H9 (cell line): Measurements from ENCODE around the gene VAPA. TPM values are rescaled to one million over a fixed set of nuclear protein-coding genes. Genes with fewer than 3 reads are reported as not detected.

Experiments used
- DNase-seq: peaks from one replicate; pipeline ENCODE4 v3.0.0-alpha.2; 2017
- H2AFZ ChIP-seq: one replicate; pipeline ENCODE4 v1.6.1; 2013; ENCODE audit warnings: mild to moderate bottlenecking, low read length, control low read depth, moderate library complexity
- H2AK5ac ChIP-seq: 2 replicates; pipeline ENCODE4 v1.6.1; 2013; ENCODE audit warnings: low read length, control low read depth, mixed read lengths; ENCODE audit not compliant: insufficient read length
- H2BK120ac ChIP-seq: one replicate; pipeline ENCODE4 v1.6.1; 2013; ENCODE audit warnings: low read depth, mild to moderate bottlenecking, low read length, control low read depth, inconsistent platforms; ENCODE audit not compliant: poor library complexity, severe bottlenecking
- H2BK12ac ChIP-seq: 2 replicates; pipeline ENCODE4 v1.6.1; 2013; ENCODE audit warnings: low read length, control low read depth, mixed read lengths, low read depth; ENCODE audit not compliant: insufficient read length
- H2BK15ac ChIP-seq: 2 replicates; pipeline ENCODE4 v1.6.1; 2013; ENCODE audit warnings: low read depth, low read length, control low read depth
- H2BK20ac ChIP-seq: one replicate; pipeline ENCODE4 v1.6.1; 2013; ENCODE audit warnings: low read depth, mild to moderate bottlenecking, low read length, control low read depth, inconsistent platforms; ENCODE audit not compliant: poor library complexity, severe bottlenecking
- H2BK5ac ChIP-seq: 2 replicates; pipeline ENCODE4 v1.6.1; 2013; ENCODE audit warnings: low read length, control low read depth, mixed read lengths; ENCODE audit not compliant: insufficient read length
- H3K14ac ChIP-seq: 2 replicates; pipeline ENCODE4 v1.6.1; 2013; ENCODE audit warnings: low read length, control low read depth; ENCODE audit not compliant: insufficient read depth
- H3K18ac ChIP-seq: 2 replicates; pipeline ENCODE4 v1.6.1; 2013; ENCODE audit warnings: low read depth, mild to moderate bottlenecking, mixed read lengths, low read length, control low read depth; ENCODE audit not compliant: insufficient read length
- H3K23ac ChIP-seq: 2 replicates; pipeline ENCODE4 v1.6.1; 2013; ENCODE audit warnings: low read length, control low read depth, mixed read lengths, low read depth; ENCODE audit not compliant: insufficient read length
- H3K23me2 ChIP-seq: 2 replicates; pipeline ENCODE4 v1.6.1; 2013; ENCODE audit warnings: low read depth, mild to moderate bottlenecking, mixed read lengths, low read length, control low read depth; ENCODE audit not compliant: insufficient read length, poor library complexity, severe bottlenecking
- H3K27ac ChIP-seq: 2 replicates; pipeline ENCODE4 v1.5.1; 2013; ENCODE audit warnings: low read length, control low read depth, mixed read lengths, low read depth; ENCODE audit not compliant: insufficient read length
- H3K27me3 ChIP-seq: 2 replicates; pipeline ENCODE4 v1.6.1; 2013; ENCODE audit warnings: low read length, control low read depth, inconsistent platforms; ENCODE audit not compliant: insufficient read depth
- H3K4ac ChIP-seq: 2 replicates; pipeline ENCODE4 v1.6.1; 2013; ENCODE audit warnings: low read depth, mild to moderate bottlenecking, control low read depth, inconsistent platforms, low read length, moderate library complexity
- H3K4me1 ChIP-seq: 2 replicates; pipeline ENCODE4 v1.6.1; 2013; ENCODE audit warnings: low read length, control low read depth, inconsistent platforms; ENCODE audit not compliant: insufficient read depth
- H3K4me2 ChIP-seq: 2 replicates; pipeline ENCODE4 v1.6.1; 2013; ENCODE audit warnings: low read length, control low read depth, mixed read lengths; ENCODE audit not compliant: insufficient read length, insufficient read depth
- H3K56ac ChIP-seq: 2 replicates; pipeline ENCODE4 v1.6.1; 2013; ENCODE audit warnings: low read depth, mild to moderate bottlenecking, mixed read lengths, low read length, control low read depth; ENCODE audit not compliant: insufficient read length
- H3K79me1 ChIP-seq: 2 replicates; pipeline ENCODE4 v1.6.1; 2013; ENCODE audit warnings: low read depth, mild to moderate bottlenecking, moderate library complexity, low read length, control low read depth, inconsistent platforms; ENCODE audit not compliant: insufficient read depth, poor library complexity, severe bottlenecking
- H3K79me2 ChIP-seq: 2 replicates; pipeline ENCODE4 v1.6.1; 2013; ENCODE audit warnings: low read length, control low read depth, inconsistent platforms; ENCODE audit not compliant: insufficient read depth
- H3K9ac ChIP-seq: 2 replicates; pipeline ENCODE4 v1.6.1; 2013; ENCODE audit warnings: low read length, control low read depth, mixed read lengths; ENCODE audit not compliant: insufficient read length; ENCODE audit errors: extremely low read depth
- H3K9me3 ChIP-seq: one replicate; pipeline ENCODE4 v1.6.1; 2013; ENCODE audit warnings: low read depth, low read length, inconsistent platforms; ENCODE audit not compliant: control insufficient read depth
- H3T11ph ChIP-seq: one replicate; pipeline ENCODE4 v1.6.1; 2013; ENCODE audit warnings: mild to moderate bottlenecking, low read length, control low read depth, inconsistent platforms
- H4K20me1 ChIP-seq: one replicate; pipeline ENCODE4 v1.6.1; 2013; ENCODE audit not compliant: control insufficient read depth, insufficient read length, insufficient read depth
- H4K5ac ChIP-seq: 2 replicates; pipeline ENCODE4 v1.6.1; 2013; ENCODE audit warnings: low read depth, mild to moderate bottlenecking, mixed read lengths, low read length, control low read depth; ENCODE audit not compliant: insufficient read length
- H4K8ac ChIP-seq: replicated peaks from 2 replicates; pipeline ENCODE4 v1.6.1; 2013; ENCODE audit warnings: low read length, control low read depth, mixed read lengths, low read depth; ENCODE audit not compliant: insufficient read length
- H4K91ac ChIP-seq: 2 replicates; pipeline ENCODE4 v1.6.1; 2013; ENCODE audit warnings: low read depth, mild to moderate bottlenecking, moderate library complexity, mixed read lengths, low read length, control low read depth; ENCODE audit not compliant: insufficient read length
- H3K27ac Mint-ChIP-seq, 3 experiments: 2 replicates in 2 of 3; 3 replicates in 1 of 3; pipeline ENCODE4 v1.8.0; 2020 to 2021; ENCODE audit warnings: mixed read lengths in 3 of 3, mild to moderate bottlenecking in 1 of 3, moderate library complexity in 1 of 3
- H3K27me3 Mint-ChIP-seq: 2 replicates; pipeline ENCODE4 v1.8.0; 2021; ENCODE audit warnings: low read depth, mild to moderate bottlenecking, moderate library complexity, mixed read lengths
- H3K36me3 Mint-ChIP-seq, 3 experiments: 2 replicates in 2 of 3; 3 replicates in 1 of 3; pipeline ENCODE4 v1.8.0; 2020 to 2021; ENCODE audit warnings: low read depth in 3 of 3, mixed read lengths in 3 of 3; ENCODE audit not compliant: insufficient read depth in 1 of 3
- H3K4me1 Mint-ChIP-seq, 2 experiments: 2 replicates each; pipeline ENCODE4 v1.8.0; 2020; ENCODE audit warnings: mixed read lengths in 2 of 2
- H3K4me3 Mint-ChIP-seq, 2 experiments: 2 replicates in 1 of 2; 3 replicates in 1 of 2; pipeline ENCODE4 v1.8.0; 2020 to 2021; ENCODE audit warnings: mild to moderate bottlenecking in 2 of 2, mixed read lengths in 2 of 2, moderate library complexity in 1 of 2
- H3K9me3 Mint-ChIP-seq, 2 experiments: 2 replicates in 1 of 2; 3 replicates in 1 of 2; pipeline ENCODE4 v1.8.0; 2020; ENCODE audit warnings: mild to moderate bottlenecking in 2 of 2, mixed read lengths in 2 of 2, moderate library complexity in 1 of 2
- WGBS: extraction: QIAGEN DNeasy Blood & Tissue Kit; methylation state at CpG from one replicate; pipeline ENCODE4 v1.1.7; 2013; ENCODE audit warnings: missing lambda C conversion rate, low lambda C conversion rate, mixed read lengths; ENCODE audit not compliant: insufficient read length; ENCODE audit errors: extremely low coverage; 5-methylcytosine and 5-hydroxymethylcytosine counted together
- total RNA-seq: library from RNA; stranded (reverse); gene quantifications from 2 replicates; pipeline ENCODE4 v1.2.1, GENCODE V29; 2021
- TF ChIP-seq, protein P1 (sequence below): fragments of 200-600 bp; sonication (generic); conservative IDR thresholded peaks from 3 replicates; pipeline ENCODE4 v1.8.0; 2021; ENCODE audit warnings: antibody characterized with exemption, mild to moderate bottlenecking

VAPA gene
- total RNA-seq, 1 experiment from 2014 or later = 141 TPM

DNA sequence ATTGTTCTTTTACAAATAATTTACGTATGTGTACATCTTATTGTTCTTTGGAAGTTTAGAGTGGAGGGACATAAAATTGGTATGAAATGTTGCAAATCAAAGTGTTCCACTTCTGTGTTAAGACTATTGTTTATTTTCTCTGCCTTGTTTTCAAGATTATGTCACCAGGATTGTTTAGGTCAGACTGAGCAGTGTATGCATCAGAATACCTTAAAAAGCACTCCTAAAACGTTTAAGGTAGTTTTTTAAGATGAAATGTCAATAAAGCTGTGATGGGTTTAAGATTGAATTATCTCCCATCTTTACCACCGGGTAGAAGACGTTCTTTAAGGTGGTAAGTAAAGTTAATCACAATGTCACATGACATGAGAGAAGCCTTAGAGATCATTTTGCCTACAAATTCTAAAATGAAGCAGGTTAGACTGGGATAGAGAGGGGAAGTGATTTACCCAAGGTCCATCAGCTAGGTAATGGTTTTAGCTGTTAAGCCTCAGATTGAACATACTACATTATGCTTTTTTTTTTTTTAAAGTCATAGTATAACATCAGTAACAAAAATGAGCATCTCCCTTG, 10.6 kb downstream of the VAPA start:
- peaks cover 36 to 46% of the 10 kb centered on the region in 2 experiments for H3K4me1 Mint-ChIP-seq
- H2AFZ ChIP-seq = no peak overlapping the region
- H3K36me3 Mint-ChIP-seq = no peaks in the 10 kb centered on the region
- no peaks in the 10 kb centered on the region for H3K27me3 Mint-ChIP-seq
- H3K27ac ChIP-seq = no peak overlapping the region
- no peaks in the 10 kb centered on the region for H3K27me3 ChIP-seq
- no peak overlapping the region for H2BK5ac ChIP-seq
- no peak overlapping the region for H4K91ac ChIP-seq
- H3K23me2 ChIP-seq = no peaks in the 10 kb centered on the region
- no peak for DNase-seq
- no peak overlapping the region for H3K56ac ChIP-seq
- H2AK5ac ChIP-seq = no peak overlapping the region
- no peak overlapping the region for H3K4me2 ChIP-seq
- H3K18ac ChIP-seq = no peak overlapping the region
- no peak overlapping the region for H2BK120ac ChIP-seq
- H3K9me3 ChIP-seq = no peaks in the 10 kb centered on the region
- H4K5ac ChIP-seq = no peak overlapping the region
- H3K9ac ChIP-seq = no peak overlapping the region
- H3K9me3 Mint-ChIP-seq = no peaks in the 10 kb centered on the region
- H4K8ac ChIP-seq = no peak overlapping the region
- no peak overlapping the region for H3K14ac ChIP-seq
- TF ChIP-seq, protein P1, sequence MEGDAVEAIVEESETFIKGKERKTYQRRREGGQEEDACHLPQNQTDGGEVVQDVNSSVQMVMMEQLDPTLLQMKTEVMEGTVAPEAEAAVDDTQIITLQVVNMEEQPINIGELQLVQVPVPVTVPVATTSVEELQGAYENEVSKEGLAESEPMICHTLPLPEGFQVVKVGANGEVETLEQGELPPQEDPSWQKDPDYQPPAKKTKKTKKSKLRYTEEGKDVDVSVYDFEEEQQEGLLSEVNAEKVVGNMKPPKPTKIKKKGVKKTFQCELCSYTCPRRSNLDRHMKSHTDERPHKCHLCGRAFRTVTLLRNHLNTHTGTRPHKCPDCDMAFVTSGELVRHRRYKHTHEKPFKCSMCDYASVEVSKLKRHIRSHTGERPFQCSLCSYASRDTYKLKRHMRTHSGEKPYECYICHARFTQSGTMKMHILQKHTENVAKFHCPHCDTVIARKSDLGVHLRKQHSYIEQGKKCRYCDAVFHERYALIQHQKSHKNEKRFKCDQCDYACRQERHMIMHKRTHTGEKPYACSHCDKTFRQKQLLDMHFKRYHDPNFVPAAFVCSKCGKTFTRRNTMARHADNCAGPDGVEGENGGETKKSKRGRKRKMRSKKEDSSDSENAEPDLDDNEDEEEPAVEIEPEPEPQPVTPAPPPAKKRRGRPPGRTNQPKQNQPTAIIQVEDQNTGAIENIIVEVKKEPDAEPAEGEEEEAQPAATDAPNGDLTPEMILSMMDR = no peak
- H3K79me2 ChIP-seq = peaks cover 47% of the 10 kb centered on the region
- no CpG with 5 or more reads among the region's 4 CpGs for WGBS
- no peak overlapping the region for H2BK12ac ChIP-seq
- H3K79me1 ChIP-seq = peaks cover 9% of the 10 kb centered on the region
- H3K23ac ChIP-seq = no peak overlapping the region
- H4K20me1 ChIP-seq = no peaks in the 10 kb centered on the region
- H2BK20ac ChIP-seq = no peak overlapping the region
- no peak overlapping the region for H3K4ac ChIP-seq
- no peak overlapping the region; a peak in 1 of 7 replicates for H3K27ac Mint-ChIP-seq
- H3K4me1 ChIP-seq = peaks cover 3% of the 10 kb centered on the region; the same call in 1 of the 2 replicates
- H3K4me3 Mint-ChIP-seq = no peak overlapping the region
- H2BK15ac ChIP-seq = no peak overlapping the region
- no peak overlapping the region for H3T11ph ChIP-seq
